Measurements from ENCODE around the gene SERINC1.

DNA sequence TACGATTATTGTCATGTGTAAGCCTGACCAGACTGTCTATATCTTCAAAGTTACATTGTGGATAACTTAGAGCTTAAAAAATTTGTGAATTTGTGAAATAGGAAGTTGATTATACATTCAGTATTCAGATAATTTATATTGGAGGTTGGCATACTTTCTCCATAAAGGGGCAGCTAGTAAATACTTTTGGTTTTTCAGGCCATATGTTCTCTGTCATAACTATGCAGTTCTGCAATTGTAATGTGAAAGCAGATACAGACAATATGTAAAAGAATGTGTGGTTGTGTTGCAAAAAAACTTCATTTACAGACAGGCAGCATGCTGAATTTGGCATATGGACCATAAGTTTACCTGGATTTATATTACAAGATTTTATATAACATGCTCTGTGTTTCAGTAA lies 42.8 kb downstream of the SERINC1 start:
- no peak for TF ChIP-seq ATF3 (CRISPR knock-in tag; conservative IDR thresholded peaks at IDR 0.05)
- no peak for TF ChIP-seq IRF2 (CRISPR knock-in tag; IDR thresholded peaks at IDR 0.05; ENCODE audit: borderline replicate concordance, low read depth)
- TF ChIP-seq, protein P1, sequence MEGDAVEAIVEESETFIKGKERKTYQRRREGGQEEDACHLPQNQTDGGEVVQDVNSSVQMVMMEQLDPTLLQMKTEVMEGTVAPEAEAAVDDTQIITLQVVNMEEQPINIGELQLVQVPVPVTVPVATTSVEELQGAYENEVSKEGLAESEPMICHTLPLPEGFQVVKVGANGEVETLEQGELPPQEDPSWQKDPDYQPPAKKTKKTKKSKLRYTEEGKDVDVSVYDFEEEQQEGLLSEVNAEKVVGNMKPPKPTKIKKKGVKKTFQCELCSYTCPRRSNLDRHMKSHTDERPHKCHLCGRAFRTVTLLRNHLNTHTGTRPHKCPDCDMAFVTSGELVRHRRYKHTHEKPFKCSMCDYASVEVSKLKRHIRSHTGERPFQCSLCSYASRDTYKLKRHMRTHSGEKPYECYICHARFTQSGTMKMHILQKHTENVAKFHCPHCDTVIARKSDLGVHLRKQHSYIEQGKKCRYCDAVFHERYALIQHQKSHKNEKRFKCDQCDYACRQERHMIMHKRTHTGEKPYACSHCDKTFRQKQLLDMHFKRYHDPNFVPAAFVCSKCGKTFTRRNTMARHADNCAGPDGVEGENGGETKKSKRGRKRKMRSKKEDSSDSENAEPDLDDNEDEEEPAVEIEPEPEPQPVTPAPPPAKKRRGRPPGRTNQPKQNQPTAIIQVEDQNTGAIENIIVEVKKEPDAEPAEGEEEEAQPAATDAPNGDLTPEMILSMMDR (IDR thresholded peaks at IDR 0.05) = no peak
- no peak for TF ChIP-seq FOXP4 (CRISPR knock-in tag; IDR thresholded peaks at IDR 0.05)
- no peak for TF ChIP-seq MYBL2 (CRISPR knock-in tag; IDR thresholded peaks at IDR 0.05)
- no peak for TF ChIP-seq SMAD3 (CRISPR knock-in tag; IDR thresholded peaks at IDR 0.05; ENCODE audit: borderline replicate concordance)
- no peak for TF ChIP-seq KAT7 (CRISPR knock-in tag; IDR thresholded peaks at IDR 0.05; ENCODE audit: borderline replicate concordance)
- TF ChIP-seq ZNF423 (CRISPR knock-in tag; IDR thresholded peaks at IDR 0.05) = no peak
- no peak for TF ChIP-seq NR1H2 (CRISPR knock-in tag; IDR thresholded peaks at IDR 0.05)
- TF ChIP-seq, protein P2, sequence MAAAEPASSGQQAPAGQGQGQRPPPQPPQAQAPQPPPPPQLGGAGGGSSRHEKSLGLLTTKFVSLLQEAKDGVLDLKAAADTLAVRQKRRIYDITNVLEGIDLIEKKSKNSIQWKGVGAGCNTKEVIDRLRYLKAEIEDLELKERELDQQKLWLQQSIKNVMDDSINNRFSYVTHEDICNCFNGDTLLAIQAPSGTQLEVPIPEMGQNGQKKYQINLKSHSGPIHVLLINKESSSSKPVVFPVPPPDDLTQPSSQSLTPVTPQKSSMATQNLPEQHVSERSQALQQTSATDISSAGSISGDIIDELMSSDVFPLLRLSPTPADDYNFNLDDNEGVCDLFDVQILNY (CRISPR knock-in tag; IDR thresholded peaks at IDR 0.05) = no peak
- TF ChIP-seq ATF2 (CRISPR knock-in tag; IDR thresholded peaks at IDR 0.05; ENCODE audit: borderline replicate concordance, low read depth) = no peak
- TF ChIP-seq, protein P3, sequence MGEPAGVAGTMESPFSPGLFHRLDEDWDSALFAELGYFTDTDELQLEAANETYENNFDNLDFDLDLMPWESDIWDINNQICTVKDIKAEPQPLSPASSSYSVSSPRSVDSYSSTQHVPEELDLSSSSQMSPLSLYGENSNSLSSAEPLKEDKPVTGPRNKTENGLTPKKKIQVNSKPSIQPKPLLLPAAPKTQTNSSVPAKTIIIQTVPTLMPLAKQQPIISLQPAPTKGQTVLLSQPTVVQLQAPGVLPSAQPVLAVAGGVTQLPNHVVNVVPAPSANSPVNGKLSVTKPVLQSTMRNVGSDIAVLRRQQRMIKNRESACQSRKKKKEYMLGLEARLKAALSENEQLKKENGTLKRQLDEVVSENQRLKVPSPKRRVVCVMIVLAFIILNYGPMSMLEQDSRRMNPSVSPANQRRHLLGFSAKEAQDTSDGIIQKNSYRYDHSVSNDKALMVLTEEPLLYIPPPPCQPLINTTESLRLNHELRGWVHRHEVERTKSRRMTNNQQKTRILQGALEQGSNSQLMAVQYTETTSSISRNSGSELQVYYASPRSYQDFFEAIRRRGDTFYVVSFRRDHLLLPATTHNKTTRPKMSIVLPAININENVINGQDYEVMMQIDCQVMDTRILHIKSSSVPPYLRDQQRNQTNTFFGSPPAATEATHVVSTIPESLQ (CRISPR knock-in tag; IDR thresholded peaks at IDR 0.05) = no peak

All from WTC11 (cell line).